22Rv1 (cell line): ENCODE results near the gene SLC10A7.

Source experiments
- ZFX ChIP-seq: fragments of 450-650 bp; IDR thresholded peaks from 2 replicates; pipeline ENCODE4 v1.6.1; 2017; ENCODE audit warnings: antibody characterized with exemption, borderline replicate concordance
- TF ChIP-seq, protein P1 (sequence below): fragments of 450-650 bp; IDR thresholded peaks from 2 replicates; pipeline ENCODE4 v1.5.1; 2017; ENCODE audit warnings: mild to moderate bottlenecking

DNA sequence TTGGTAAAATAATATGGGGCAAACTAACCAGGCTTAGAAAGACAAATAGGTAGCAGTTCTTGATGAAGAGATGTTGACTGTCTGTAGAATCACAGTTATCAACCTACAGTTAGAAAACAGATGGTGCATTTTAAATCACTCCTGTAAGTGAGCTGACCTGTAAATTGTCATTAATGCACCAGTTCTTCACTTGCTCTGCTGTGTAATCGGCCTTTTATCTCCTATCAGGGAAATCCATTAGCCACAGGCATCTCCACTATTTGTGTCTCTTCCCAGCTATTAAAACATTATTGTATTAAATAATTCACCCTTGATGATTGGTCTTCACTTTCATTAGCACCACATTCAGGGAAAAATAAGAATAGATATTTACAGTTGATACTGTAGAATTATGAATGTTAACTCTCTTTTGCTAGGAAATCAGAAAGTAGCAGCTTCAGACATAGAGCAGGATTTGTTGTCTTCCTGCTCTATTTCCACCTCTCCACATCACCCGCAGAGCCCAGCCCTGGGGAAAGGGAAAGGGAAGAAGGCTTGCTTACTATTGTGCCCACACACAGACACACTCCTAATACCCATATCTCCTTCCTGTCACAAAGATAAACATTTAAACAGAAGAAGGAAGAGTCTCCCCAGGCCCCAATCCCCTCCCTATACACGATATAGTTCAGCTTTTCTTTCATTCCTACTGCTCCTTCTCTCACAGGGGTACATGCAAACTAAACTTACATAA is 210.3 kb downstream of the SLC10A7 start:
- TF ChIP-seq, protein P1, sequence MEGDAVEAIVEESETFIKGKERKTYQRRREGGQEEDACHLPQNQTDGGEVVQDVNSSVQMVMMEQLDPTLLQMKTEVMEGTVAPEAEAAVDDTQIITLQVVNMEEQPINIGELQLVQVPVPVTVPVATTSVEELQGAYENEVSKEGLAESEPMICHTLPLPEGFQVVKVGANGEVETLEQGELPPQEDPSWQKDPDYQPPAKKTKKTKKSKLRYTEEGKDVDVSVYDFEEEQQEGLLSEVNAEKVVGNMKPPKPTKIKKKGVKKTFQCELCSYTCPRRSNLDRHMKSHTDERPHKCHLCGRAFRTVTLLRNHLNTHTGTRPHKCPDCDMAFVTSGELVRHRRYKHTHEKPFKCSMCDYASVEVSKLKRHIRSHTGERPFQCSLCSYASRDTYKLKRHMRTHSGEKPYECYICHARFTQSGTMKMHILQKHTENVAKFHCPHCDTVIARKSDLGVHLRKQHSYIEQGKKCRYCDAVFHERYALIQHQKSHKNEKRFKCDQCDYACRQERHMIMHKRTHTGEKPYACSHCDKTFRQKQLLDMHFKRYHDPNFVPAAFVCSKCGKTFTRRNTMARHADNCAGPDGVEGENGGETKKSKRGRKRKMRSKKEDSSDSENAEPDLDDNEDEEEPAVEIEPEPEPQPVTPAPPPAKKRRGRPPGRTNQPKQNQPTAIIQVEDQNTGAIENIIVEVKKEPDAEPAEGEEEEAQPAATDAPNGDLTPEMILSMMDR, result no peak
- no peak for TF ChIP-seq ZFX
